Forelimb muscle (tissue), 1 donor: ENCODE measurements around the gene SIM2. TPM values are rescaled to one million over a fixed set of nuclear protein-coding genes. Genes with fewer than 3 reads are reported as not detected.

ENCODE experiments used
- DNase-seq: peaks from one replicate; pipeline ENCODE4 v3.0.0-alpha.2; 2013; ENCODE audit warnings: low read depth
- polyA plus RNA-seq: library from polyadenylated mRNA; unstranded; fragments of 120-200 nt; gene quantifications from one replicate; pipeline ENCODE4 v1.2.1, GENCODE V29; 2013; ENCODE audit not compliant: insufficient read length

The SIM2 gene
- polyA plus RNA-seq, 1 donor: 2.9 TPM

- DNase-seq: no peak
These were observed 36.2 kb downstream of the SIM2 start for GRCh38 chr21:36735201-36735515.

- no peak for DNase-seq
These were observed 36.9 kb downstream of the SIM2 start for GRCh38 chr21:36735724-36736320.

GRCh38 chr21:36738489-36739126 lies 39.7 kb downstream of the SIM2 start:
- DNase-seq: no peak

- no peak for DNase-seq
These were observed 42.6 kb downstream of the SIM2 start for GRCh38 chr21:36741506-36741905.

- no peak for DNase-seq
These were observed 44.1 kb downstream of the SIM2 start for GRCh38 chr21:36743008-36743407.

GRCh38 chr21:36743446-36743845 lies 44.5 kb downstream of the SIM2 start:
- no peak for DNase-seq

GRCh38 chr21:36744190-36744559 lies 45.3 kb downstream of the SIM2 start:
- no peak for DNase-seq

- no peak for DNase-seq
These were observed 45.8 kb downstream of the SIM2 start for GRCh38 chr21:36744560-36745231.

GRCh38 chr21:36745459-36745858 lies 46.5 kb downstream of the SIM2 start:
- DNase-seq: no peak

GRCh38 chr21:36747041-36747814 lies 48.3 kb downstream of the SIM2 start:
- no peak for DNase-seq

- no peak for DNase-seq
These were observed 49.0 kb downstream of the SIM2 start for GRCh38 chr21:36747815-36748383.

GRCh38 chr21:36749935-36750575 lies 51.1 kb downstream of the SIM2 start:
- peak; percentile 63 for DNase-seq

- no peak for DNase-seq
These were observed 51.7 kb downstream of the SIM2 start for GRCh38 chr21:36750576-36750959.

GRCh38 chr21:36751383-36751782 lies 52.5 kb downstream of the SIM2 start:
- no peak for DNase-seq

GRCh38 chr21:36753556-36753955 lies 54.6 kb downstream of the SIM2 start:
- no peak for DNase-seq

GRCh38 chr21:36754241-36754898 lies 55.5 kb downstream of the SIM2 start:
- no peak for DNase-seq

GRCh38 chr21:36756527-36756926 lies 57.6 kb downstream of the SIM2 start:
- no peak for DNase-seq

GRCh38 chr21:36757196-36757595 lies 58.3 kb downstream of the SIM2 start:
- DNase-seq: no peak

GRCh38 chr21:36759348-36760083 lies 60.6 kb downstream of the SIM2 start:
- no peak for DNase-seq

- no peak for DNase-seq
These were observed 62.8 kb downstream of the SIM2 start for GRCh38 chr21:36761685-36762084.

- no peak for DNase-seq
These were observed 63.7 kb downstream of the SIM2 start for GRCh38 chr21:36762642-36763041.
